CD8-positive, alpha-beta memory T cell (primary cell): Measurements from ENCODE around the gene CHD8. TPM values are rescaled to one million over a fixed set of nuclear protein-coding genes. Genes with fewer than 3 reads are reported as not detected.
A peak's percentile ranks its signal among the peaks of the same experiment; 100 is the strongest.
"Not testable (repeated sequence)": the region's sequence is repeated elsewhere in the genome, so short reads cannot be mapped to it uniquely, and the experiment has no call there.

Source experiments
- CTCF ChIA-PET: fragments of 350-600 bp; sonication (Branson Sonifier 250); formaldehyde crosslinking; loops from one replicate; lab custom pipeline; 2021; ENCODE audit warnings: antibody characterized with exemption; lab: Charles Lee
- POLR2A ChIA-PET: fragments of 350-600 bp; sonication (Branson Sonifier 250); formaldehyde crosslinking; loops from one replicate; lab custom pipeline; 2021; ENCODE audit warnings: antibody characterized with exemption; lab: Charles Lee
- DNase-seq, 5 donors: peaks; one replicate each; pipeline versions ENCODE4 v3.0.0 to v3.0.0-alpha.2; 2020 to 2022; ENCODE audit warnings: mixed read lengths in 1 of 5
- H3K27ac ChIP-seq: one replicate; pipeline ENCODE4 v1.7.0; 2013; ENCODE audit warnings: low read depth, mild to moderate bottlenecking, low read length, moderate library complexity
- H3K27me3 ChIP-seq: 2 replicates; pipeline ENCODE4 v1.7.0; 2013; ENCODE audit warnings: low read length, mild to moderate bottlenecking; ENCODE audit not compliant: insufficient read depth, poor library complexity, severe bottlenecking
- H3K36me3 ChIP-seq: 2 replicates; pipeline ENCODE4 v1.7.0; 2013; ENCODE audit warnings: mild to moderate bottlenecking, low read length, moderate library complexity; ENCODE audit not compliant: insufficient read depth
- H3K4me1 ChIP-seq: 2 replicates; pipeline ENCODE4 v1.7.0; 2013; ENCODE audit warnings: mild to moderate bottlenecking, low read length, moderate library complexity; ENCODE audit not compliant: insufficient read depth
- H3K4me3 ChIP-seq: 2 replicates; pipeline ENCODE4 v1.7.0; 2013; ENCODE audit warnings: mild to moderate bottlenecking, low read length
- H3K9me3 ChIP-seq: 2 replicates; pipeline ENCODE4 v1.7.0; 2013; ENCODE audit warnings: mild to moderate bottlenecking, low read length
- H3K27ac Mint-ChIP-seq, 8 donors: one replicate each; pipeline ENCODE4 v1.8.0; 2020 to 2021; ENCODE audit warnings: mixed read lengths in 8 of 8, mild to moderate bottlenecking in 6 of 8, inconsistent platforms in 3 of 8, moderate library complexity in 3 of 8
- H3K27me3 Mint-ChIP-seq, 2 donors: one replicate each; pipeline ENCODE4 v1.8.0; 2020 to 2021; ENCODE audit warnings: mixed read lengths in 2 of 2, mild to moderate bottlenecking in 1 of 2, moderate library complexity in 1 of 2
- H3K36me3 Mint-ChIP-seq, 3 donors: one replicate each; pipeline ENCODE4 v1.8.0; 2020 to 2021; ENCODE audit warnings: mixed read lengths in 3 of 3, inconsistent platforms in 1 of 3, mild to moderate bottlenecking in 1 of 3
- H3K4me1 Mint-ChIP-seq, 3 donors: one replicate each; pipeline ENCODE4 v1.8.0; 2020 to 2021; ENCODE audit warnings: mixed read lengths in 3 of 3, inconsistent platforms in 1 of 3, mild to moderate bottlenecking in 1 of 3
- H3K4me3 Mint-ChIP-seq, 7 donors: one replicate each; pipeline ENCODE4 v1.8.0; 2020 to 2021; ENCODE audit warnings: mixed read lengths in 7 of 7, mild to moderate bottlenecking in 6 of 7, moderate library complexity in 4 of 7, inconsistent platforms in 2 of 7
- H3K9me3 Mint-ChIP-seq, 5 donors: one replicate each; pipeline ENCODE4 v1.8.0; 2020 to 2022; ENCODE audit warnings: mixed read lengths in 5 of 5, mild to moderate bottlenecking in 3 of 5, moderate library complexity in 2 of 5, inconsistent platforms in 1 of 5
- polyA plus RNA-seq: library from polyadenylated mRNA; unstranded; fragments of 300-500 nt; fragmentation: Illumina TruSeq; gene quantifications from one replicate; pipeline ENCODE4 v1.2.3, GENCODE V29; 2021
- total RNA-seq, 2 experiments: library from RNA; stranded (reverse); gene quantifications; one replicate each; pipeline ENCODE4 v1.2.3, GENCODE V29; 2021

The CHD8 gene
- total and polyA plus RNA-seq, 3 experiments from 2014 or later, result 33.6 to 96.1 (median 90.0) TPM

DNA sequence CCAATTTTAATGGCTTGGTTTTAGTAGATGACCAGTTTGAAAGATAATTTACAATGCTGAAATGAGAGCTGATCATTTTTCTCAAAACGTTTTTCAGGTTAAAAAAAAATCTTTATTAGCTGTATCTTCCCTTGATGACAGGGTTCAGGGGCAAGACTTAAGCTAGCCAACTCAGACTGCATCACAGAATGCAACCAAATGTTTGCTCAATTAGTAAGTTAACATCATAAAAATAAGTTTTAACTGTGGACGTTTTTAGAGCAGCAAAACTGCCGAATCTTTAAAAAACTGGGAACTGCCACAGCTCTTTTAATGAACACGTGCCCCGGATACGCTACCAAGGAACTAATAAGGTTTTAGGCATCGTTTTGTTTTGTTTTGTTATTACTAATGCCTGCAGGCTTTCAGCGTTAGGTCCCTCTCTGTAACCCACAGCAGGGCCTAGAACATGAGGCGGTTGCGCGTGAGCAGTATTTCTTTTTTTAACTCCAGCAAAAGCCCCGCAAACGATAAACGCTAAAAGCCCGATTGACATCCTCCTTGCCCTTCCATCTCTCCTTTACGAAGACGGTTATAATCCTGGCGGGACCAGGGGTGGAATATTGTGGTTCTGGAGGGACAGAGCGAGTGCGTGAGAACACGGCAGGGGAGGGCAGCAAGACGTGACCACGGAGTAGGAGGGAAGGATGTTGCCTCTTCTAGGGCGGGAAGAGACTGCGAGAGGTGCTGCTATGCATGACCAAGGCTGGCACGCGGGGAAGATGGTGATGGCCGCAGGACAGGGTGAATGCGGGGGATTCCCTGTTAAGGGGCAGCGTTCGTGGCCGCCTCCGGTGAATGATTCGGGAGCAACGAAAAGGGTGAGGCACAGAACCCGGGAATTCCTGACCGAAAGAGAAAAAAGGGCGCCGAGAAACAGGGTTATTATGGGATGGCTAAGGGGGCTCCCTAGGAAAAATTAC is 72.8 kb downstream of the CHD8 start:
- peak overlapping the region; percentile 96 to 100 (median 99) for H3K27ac Mint-ChIP-seq
- peaks cover 0 to 45% (median 1%) of the 10 kb centered on the region in 3 donors for H3K36me3 Mint-ChIP-seq
- CTCF ChIA-PET, result no interaction called here
- Histone ChIP-seq H3K4me1 (peaks cover 25% of the 10 kb centered on the region), H3K4me3 (peak overlapping the region; percentile 89), H3K9me3 (no peaks in the 10 kb centered on the region), H3K36me3 (no peaks in the 10 kb centered on the region), H3K27me3 (no peaks in the 10 kb centered on the region), H3K27ac (peak overlapping the region; percentile 91)
- DNase-seq, result peak in 4 of 5 donors; percentile 23 to 60 (median 44)
- H3K4me1 Mint-ChIP-seq, result peaks cover 44 to 60% (median 57%) of the 10 kb centered on the region in 3 donors
- POLR2A ChIA-PET, result interaction anchor here (1.2 kb wide), 2 partner anchors 54 to 73 kb away, joined by 3 to 4 read pairs; partner anchors contain the start of gene CHD8
- peak overlapping the region; percentile 88 to 99 (median 96) for H3K4me3 Mint-ChIP-seq
- H3K9me3 Mint-ChIP-seq, result no peaks in the 10 kb centered on the region
- no peaks in the 10 kb centered on the region for H3K27me3 Mint-ChIP-seq

DNA sequence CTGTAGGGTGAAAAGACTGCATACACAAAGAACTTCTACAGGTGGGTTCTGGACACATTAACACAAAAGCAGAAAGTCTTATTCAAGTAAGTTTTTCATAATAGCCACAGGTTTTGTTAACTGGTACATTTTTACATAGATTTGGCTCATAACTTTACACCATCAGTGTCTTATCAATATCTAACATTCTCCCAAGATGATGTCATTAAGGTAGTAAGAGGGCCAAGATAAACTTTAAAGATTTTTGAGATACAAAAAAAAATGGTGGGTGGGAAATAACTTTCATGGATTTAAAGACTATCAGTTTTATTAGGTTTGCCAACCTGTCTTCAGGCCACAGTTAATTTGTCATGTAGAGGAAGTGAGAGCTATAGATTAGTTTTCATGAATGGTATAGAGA is 73.8 kb downstream of the CHD8 start:
- no peak for DNase-seq
- Histone ChIP-seq H3K27ac (no peak overlapping the region), H3K9me3 (no peaks in the 10 kb centered on the region), H3K36me3 (no peaks in the 10 kb centered on the region), H3K4me3 (no peak overlapping the region), H3K4me1 (peaks cover 25% of the 10 kb centered on the region), H3K27me3 (no peaks in the 10 kb centered on the region)
- Mint-ChIP-seq H3K4me3 (peak overlapping the region; percentile 68 to 97 (median 92)), H3K9me3 (no peaks in the 10 kb centered on the region), H3K27ac (peak overlapping the region in 7 of 8 donors; percentile 10 to 100 (median 96)), H3K27me3 (no peaks in the 10 kb centered on the region), H3K36me3 (peaks cover 0 to 46% (median 0%) of the 10 kb centered on the region in 3 donors), H3K4me1 (peaks cover 48 to 70% (median 63%) of the 10 kb centered on the region in 3 donors)
- POLR2A ChIA-PET, result interaction anchor here (1.2 kb wide), 2 partner anchors 55 to 74 kb away, joined by 3 to 4 read pairs; partner anchors contain the start of gene CHD8
- CTCF ChIA-PET, result no interaction called here

DNA sequence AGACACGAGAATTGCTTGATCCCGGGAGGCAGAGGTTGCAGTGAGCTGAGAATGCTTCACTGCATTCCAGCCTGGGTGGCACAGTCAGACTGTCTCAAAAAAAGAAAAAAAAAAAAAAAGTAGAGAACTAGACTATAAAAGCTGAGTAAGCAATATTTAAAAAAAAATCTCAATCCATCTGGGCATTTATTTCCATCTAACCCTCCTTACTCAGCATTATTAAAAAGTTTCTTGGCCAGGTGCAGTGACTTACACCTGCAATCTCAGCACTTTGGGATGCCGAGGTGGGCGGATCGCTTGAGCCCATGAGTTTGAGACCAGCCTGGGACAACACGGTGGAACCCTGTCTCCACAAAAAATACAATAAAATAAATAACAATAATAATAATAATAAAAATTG is 76.6 kb downstream of the CHD8 start:
- no peak overlapping the region for H3K27ac ChIP-seq
- no peaks in the 10 kb centered on the region for H3K9me3 ChIP-seq
- no peaks in the 10 kb centered on the region for H3K36me3 ChIP-seq
- Mint-ChIP-seq H3K4me1 (peaks cover 45 to 79% (median 66%) of the 10 kb centered on the region in 3 donors), H3K27ac (peak overlapping the region in 1 of 8 donors; percentile 81), H3K4me3 (peak overlapping the region in 1 of 7 donors; percentile 16), H3K27me3 (no peaks in the 10 kb centered on the region), H3K9me3 (no peaks in the 10 kb centered on the region), H3K36me3 (peaks cover 0 to 47% (median 3%) of the 10 kb centered on the region in 3 donors)
- DNase-seq, result no peak
- peaks cover 19% of the 10 kb centered on the region for H3K4me1 ChIP-seq
- POLR2A ChIA-PET, result no interaction called here
- H3K4me3 ChIP-seq, result no peak overlapping the region
- no peaks in the 10 kb centered on the region for H3K27me3 ChIP-seq
- CTCF ChIA-PET, result no interaction called here

GRCh38 chr14:21373980-21374379 is 81.9 kb downstream of the CHD8 start:
- H3K9me3 Mint-ChIP-seq, result no peaks in the 10 kb centered on the region
- ChIA-PET CTCF (no interaction called here), POLR2A (no interaction called here)
- Histone ChIP-seq H3K4me1 (no peaks in the 10 kb centered on the region), H3K27me3 (no peaks in the 10 kb centered on the region), H3K36me3 (peaks cover 17% of the 10 kb centered on the region), H3K9me3 (no peaks in the 10 kb centered on the region), H3K4me3 (no peak overlapping the region), H3K27ac (no peak overlapping the region)
- no peaks in the 10 kb centered on the region for H3K27me3 Mint-ChIP-seq
- H3K36me3 Mint-ChIP-seq, result peaks cover 3 to 73% (median 10%) of the 10 kb centered on the region in 3 donors
- H3K4me3 Mint-ChIP-seq, result no peak overlapping the region
- peaks cover 16 to 39% (median 30%) of the 10 kb centered on the region in 3 donors for H3K4me1 Mint-ChIP-seq
- no peak for DNase-seq
- no peak overlapping the region for H3K27ac Mint-ChIP-seq

DNA sequence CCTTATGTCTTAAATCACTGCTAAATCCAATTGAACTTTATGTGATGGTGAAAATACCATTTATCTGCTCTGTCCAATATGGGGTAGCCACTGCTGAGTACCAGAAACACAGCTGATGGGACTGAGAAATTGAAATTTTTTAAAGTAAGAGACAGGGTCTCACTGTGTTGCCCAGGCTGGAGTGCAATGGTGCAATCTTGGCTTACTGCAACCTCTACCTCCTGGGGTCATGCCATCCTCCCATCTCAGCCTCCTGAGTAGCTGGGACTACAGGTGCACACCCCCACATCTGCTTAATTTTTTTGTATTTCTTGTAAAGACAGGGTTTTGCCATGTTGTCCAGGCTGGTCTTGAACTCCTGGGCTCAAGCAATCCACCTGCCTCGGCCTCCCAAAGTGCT is 83.1 kb downstream of the CHD8 start:
- H3K4me3 ChIP-seq, CTCF ChIA-PET, H3K27me3 ChIP-seq, H3K27ac Mint-ChIP-seq, H3K27me3 Mint-ChIP-seq, POLR2A ChIA-PET, H3K4me1 ChIP-seq, H3K4me3 Mint-ChIP-seq, DNase-seq, H3K9me3 ChIP-seq, H3K9me3 Mint-ChIP-seq, H3K27ac ChIP-seq: not testable (repeated sequence)
- peaks cover 8 to 78% (median 13%) of the 10 kb centered on the region in 3 donors for H3K36me3 Mint-ChIP-seq
- peaks cover 9 to 29% (median 18%) of the 10 kb centered on the region in 3 donors for H3K4me1 Mint-ChIP-seq
- peaks cover 28% of the 10 kb centered on the region for H3K36me3 ChIP-seq

DNA sequence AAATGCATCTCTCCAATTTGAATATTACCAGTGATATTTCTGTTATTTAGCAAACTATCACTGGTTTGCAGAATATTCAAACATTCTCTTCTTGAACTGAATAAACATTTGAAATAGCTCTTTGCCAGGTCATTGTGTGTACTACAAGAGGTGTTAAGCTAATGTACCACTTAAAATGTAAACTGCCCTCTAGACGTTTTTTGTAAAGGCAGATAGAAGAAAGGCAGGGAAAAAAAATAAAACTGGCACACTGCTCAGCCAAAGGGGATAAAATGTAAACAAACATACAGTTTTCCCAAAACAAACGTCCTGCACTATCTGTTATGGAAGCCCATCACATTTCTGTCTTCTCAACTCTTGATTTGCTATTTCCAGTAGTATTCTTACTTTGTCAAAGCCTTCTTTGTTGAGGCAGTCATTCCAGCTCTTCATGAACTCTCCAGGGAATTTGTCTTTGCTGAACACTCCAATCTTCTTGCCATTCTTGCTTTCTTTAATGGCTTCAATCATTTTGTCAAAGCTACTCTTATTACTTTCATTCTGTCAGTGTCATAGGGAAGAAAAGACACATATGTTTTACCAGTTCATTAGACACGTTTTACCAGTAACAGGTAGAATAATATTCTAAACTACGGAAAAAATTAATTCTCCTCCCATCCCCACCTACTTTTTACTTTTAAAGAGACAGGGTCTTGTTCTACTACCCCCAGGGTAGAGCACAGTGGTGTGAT is 85.8 kb downstream of the CHD8 start:
- peaks cover 8 to 87% (median 15%) of the 10 kb centered on the region in 3 donors for H3K36me3 Mint-ChIP-seq
- H3K9me3 Mint-ChIP-seq, result no peaks in the 10 kb centered on the region
- ChIA-PET CTCF (no interaction called here), POLR2A (no interaction called here)
- no peak for DNase-seq
- H3K27me3 Mint-ChIP-seq, result no peaks in the 10 kb centered on the region
- no peaks in the 10 kb centered on the region for H3K9me3 ChIP-seq
- H3K27ac ChIP-seq, result no peak overlapping the region
- H3K36me3 ChIP-seq, result peaks cover 46% of the 10 kb centered on the region
- H3K4me1 ChIP-seq, result no peaks in the 10 kb centered on the region
- no peak overlapping the region for H3K4me3 Mint-ChIP-seq
- peaks cover 8 to 16% (median 11%) of the 10 kb centered on the region in 3 donors for H3K4me1 Mint-ChIP-seq
- no peak overlapping the region for H3K4me3 ChIP-seq
- H3K27me3 ChIP-seq, result no peaks in the 10 kb centered on the region
- peak overlapping the region in 1 of 8 donors; percentile 69 for H3K27ac Mint-ChIP-seq

DNA sequence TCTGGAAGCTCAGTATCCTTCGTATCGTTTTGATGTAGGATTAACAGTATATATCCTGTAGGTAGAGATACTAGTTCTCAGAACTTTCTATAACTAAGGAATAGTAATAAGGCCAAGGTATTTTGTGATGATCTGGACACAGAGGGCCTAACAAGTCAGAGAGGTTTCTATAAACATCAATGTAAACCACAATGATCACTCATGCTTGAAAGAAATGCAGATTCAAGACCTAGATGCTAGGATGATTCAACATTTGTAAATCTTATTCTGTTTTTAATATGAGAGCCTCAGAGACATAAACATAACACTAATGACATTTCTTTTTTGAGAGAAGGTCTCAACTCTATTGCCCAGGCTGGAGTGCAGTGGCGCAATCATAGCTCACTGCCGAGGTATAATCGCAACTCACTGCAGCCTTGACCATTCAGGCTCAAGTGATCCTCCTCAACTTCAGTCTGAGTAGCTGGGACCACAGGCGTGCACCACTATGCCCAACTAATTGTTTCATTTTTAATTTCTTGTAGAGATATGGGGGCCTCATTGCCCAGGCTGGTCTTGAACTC is 88.3 kb downstream of the CHD8 start:
- DNase-seq, result no peak
- Histone ChIP-seq H3K27ac (no peak overlapping the region), H3K4me3 (no peak overlapping the region), H3K4me1 (no peaks in the 10 kb centered on the region), H3K27me3 (no peaks in the 10 kb centered on the region), H3K36me3 (peaks cover 70% of the 10 kb centered on the region), H3K9me3 (no peaks in the 10 kb centered on the region)
- ChIA-PET CTCF (no interaction called here), POLR2A (no interaction called here)
- Mint-ChIP-seq H3K4me3 (no peak overlapping the region), H3K27me3 (no peaks in the 10 kb centered on the region), H3K27ac (peak overlapping the region in 2 of 8 donors; percentile 12 to 50), H3K4me1 (peaks cover 0 to 6% (median 5%) of the 10 kb centered on the region in 3 donors), H3K36me3 (peaks cover 8 to 98% (median 20%) of the 10 kb centered on the region in 3 donors), H3K9me3 (no peaks in the 10 kb centered on the region)
